HEK293T (cell line): ENCODE results near the gene ADAMTS13.

Experiments
- ARNT ChIP-seq: fragments of 450-650 bp; IDR thresholded peaks from 2 replicates; pipeline ENCODE4 v1.6.1; 2017; ENCODE audit warnings: mild to moderate bottlenecking
- BHLHE40 ChIP-seq: fragments of 450-650 bp; IDR thresholded peaks from 2 replicates; pipeline ENCODE4 v1.6.1; 2016; ENCODE audit warnings: mild to moderate bottlenecking, moderate library complexity, borderline replicate concordance
- CTBP1 ChIP-seq: fragments of 450-650 bp; IDR thresholded peaks from 2 replicates; pipeline ENCODE4 v1.6.1; 2016; ENCODE audit warnings: borderline replicate concordance
- FOXM1 ChIP-seq: fragments of 450-650 bp; IDR thresholded peaks from 2 replicates; pipeline ENCODE4 v1.6.1; 2017; ENCODE audit warnings: mild to moderate bottlenecking, borderline replicate concordance
- SP1 ChIP-seq: fragments of 450-650 bp; IDR thresholded peaks from 2 replicates; pipeline ENCODE4 v1.6.1; 2017
- ZNF384 ChIP-seq: fragments of 450-650 bp; IDR thresholded peaks from 2 replicates; pipeline ENCODE4 v1.6.1; 2016

DNA sequence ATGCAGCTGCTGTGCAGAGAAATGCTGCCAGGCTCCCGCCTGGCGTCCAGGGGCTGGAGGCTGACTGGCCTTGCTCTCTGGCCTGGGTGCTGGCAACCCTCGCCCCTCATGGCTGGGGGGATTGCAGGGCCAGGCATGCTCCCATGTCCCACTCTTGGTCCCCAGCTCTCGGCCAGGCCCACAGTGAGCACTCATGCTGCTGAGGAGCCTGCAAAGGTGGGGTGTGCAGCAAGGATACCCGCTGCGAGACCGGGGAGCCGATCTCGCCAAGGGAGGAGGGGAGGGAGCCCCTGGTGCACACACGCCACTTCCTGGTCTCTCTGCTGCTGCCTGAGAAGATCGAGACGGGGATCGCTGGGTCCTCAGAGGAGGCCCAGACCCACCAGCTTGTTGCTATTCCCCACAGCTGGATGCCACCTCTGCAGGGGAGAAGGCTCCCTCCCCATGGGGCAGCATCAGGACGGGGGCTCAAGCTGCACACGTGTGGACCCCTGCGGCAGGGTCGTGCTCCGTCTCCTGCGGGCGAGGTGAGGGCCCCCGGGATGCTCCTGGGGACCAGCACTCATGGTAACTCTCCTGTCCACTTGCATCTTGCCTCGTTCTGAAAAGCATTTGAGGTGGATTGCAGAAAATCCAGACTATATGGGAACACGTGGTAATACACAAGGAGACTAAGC, 23.3 kb downstream of the ADAMTS13 start:
- TF ChIP-seq BHLHE40 = no peak
- no peak for TF ChIP-seq CTBP1
- no peak for TF ChIP-seq ARNT
- TF ChIP-seq FOXM1 = no peak
- TF ChIP-seq ZNF384 = no peak
- TF ChIP-seq SP1 = no peak
